ENCODE results near the gene AATK. TPM values are rescaled to one million over a fixed set of nuclear protein-coding genes. Genes with fewer than 3 reads are reported as not detected.

Gene AATK
- total RNA-seq, 1 donor from 2014 or later, result 0.39 TPM

DNA sequence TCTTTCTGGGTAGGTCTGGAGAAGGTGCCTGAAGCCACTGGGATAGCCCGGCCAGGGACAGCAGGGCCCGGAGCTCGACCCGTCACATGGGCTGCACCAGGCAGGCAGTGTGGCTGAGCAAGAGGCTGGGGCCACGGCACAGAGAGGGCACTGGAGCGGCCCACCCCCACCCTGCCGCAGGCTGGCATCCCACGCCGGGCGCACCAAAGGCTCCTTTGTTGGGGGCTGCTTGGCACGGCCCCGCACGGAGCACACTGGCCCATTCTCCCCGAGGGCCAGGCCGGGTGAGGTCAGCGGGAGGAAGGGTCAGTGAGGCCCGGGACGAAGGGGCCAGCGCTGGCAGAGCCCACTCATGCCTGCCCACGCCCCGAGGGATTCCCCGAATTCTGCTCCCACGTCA, 37.2 kb downstream of the AATK start:
- intact Hi-C loops (cut with micrococcal nuclease), result no loop called here

GRCh38 chr17:81128338-81128737, 37.7 kb downstream of the AATK start:
- intact Hi-C loops (cut with micrococcal nuclease), result no loop called here

DNA sequence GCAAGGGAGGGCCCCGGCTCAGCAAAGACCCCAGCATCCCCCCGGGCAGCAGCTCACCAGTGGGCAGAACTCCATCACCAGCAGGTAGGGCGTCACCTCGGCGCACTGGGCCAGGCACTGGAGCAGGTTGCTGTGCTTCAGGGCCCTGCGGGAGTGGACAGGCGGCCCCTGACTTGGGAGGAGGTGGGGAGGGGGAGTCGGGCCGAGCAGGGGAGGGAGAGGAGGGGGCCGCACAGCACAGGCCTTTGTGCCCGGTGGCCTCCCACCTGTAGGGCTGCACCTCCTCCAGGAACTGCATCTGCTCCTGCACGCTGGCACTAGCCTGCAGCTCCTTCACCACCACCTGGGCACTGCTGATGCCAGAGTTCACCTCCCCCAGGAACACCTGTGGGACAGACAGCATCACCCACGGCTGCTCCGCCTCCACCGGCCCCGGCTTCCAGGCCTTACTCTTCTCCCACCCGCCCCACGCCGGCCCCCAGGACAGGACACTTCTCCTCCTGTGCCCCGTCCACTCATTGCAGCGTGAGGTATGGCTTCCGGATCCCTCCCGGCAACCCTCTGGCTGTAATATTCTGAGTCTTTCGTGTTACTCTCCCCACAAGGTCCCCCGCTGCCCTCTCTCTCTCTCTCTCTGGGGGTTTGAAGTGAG, 38.4 kb downstream of the AATK start:
- intact Hi-C loops (cut with micrococcal nuclease), result no loop called here

GRCh38 chr17:81127133-81127455, 38.9 kb downstream of the AATK start:
- intact Hi-C loops (cut with micrococcal nuclease), result no loop called here

DNA sequence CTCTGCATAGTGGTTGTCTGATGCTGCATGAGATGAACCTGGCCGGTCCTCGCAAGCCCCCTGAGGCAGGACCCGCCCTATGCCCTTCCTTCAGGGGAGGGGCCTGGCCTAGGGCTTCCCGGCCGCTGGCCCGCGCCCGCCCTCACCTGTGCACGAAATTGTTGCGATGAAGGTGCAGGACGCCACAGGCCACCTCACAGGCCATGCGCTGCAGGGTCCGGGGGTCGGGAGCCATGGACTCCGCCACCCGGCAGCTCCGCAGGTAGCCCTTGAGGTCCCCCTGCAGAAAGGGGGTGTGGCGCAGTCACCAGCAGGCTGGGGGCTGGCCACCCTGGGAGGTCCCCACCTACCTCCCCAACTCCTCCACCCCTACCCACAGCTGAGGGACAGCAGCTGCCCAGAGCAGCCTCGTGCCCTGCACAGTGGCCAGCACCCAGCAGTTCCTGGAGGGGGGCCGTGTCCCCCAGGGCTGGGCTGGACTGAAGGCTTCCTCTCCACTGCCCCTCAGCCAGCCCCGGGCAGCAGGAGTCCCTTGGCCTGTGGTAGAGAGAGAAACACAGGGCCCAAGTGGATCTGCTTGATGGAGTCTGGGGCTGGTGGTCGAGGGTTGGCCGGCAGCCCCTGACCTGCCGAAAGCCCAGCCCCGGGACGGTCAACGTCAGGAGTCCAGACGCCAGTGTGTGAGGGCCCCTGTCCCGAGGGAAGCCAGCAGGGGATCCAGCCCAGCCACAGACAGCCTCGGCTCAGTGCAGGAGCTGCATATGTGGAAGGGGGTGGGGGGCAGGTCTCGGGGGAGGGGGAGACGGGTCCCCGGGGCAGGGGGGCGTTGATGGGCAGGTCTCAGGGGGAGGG, 39.5 kb downstream of the AATK start:
- intact Hi-C loops (cut with micrococcal nuclease), result no loop called here

GRCh38 chr17:81125573-81126081, 40.4 kb downstream of the AATK start:
- intact Hi-C loops (cut with micrococcal nuclease), result no loop called here

DNA sequence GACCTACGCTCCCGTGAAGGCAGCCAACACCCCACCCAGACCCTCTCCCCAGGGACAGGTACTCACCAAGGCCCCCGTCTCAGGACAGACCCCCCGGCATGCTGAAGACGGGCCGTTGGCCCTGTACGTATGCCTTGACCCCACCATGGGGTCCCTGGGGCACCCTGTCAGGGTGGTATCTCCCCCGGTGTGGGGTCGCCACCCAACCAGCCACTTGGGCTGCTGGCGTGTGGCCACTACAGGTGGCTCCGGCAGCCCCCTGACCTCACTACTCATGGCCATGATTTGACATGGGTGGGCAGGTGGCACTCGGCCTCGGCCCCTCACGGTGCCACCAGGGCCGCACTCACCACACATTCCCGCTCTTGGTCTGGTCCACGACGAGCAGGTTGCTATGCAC, 41.6 kb downstream of the AATK start:
- intact Hi-C loops (cut with micrococcal nuclease), result no loop called here

DNA sequence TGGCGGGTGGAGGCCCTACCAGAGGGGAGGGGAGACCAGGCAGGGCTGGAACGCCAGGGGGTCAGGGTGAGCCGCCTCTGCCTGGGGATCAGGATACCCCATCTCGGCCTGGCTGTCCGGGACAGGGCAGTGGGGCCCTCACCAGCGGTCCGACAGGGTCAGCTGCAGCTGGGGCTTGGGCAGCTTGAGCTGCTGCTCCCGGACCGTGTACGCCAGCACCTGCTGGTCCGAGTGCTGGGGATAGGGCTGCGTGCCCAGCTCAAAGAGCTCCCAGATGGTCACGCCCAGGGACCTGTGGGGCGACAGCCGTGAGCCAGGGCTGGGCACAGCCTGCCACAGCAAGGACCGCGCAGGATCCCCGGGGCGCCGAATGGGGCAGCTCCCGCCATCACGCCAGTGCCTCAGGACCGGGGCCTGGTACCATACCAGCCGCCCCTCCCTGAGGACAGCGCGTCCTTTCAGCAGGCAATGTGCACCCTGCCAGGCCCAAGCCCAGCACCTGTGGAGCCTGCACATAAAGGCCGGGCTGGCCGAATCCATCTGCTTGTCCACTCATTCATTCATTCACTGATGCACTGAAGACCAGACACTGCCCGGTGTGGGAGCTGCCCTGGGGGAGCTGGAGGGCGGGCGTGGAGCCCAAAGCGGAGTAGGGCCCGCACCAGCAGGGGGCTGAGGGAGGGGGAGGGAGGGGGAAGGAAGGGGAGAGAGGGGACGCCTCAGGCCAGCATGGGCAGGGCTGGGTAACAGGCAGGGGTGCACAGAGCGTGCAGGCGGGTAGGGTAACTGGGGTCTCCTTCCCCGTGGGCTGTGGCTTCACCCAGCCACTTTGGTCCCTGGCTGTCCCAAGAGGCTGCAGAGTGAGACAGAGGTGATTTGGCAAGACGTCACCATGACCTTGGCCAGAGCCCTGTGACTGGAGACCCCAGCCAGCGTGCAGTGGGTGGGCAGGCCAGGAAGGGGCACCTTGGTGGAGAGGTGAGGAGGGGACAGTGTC, 42.7 kb downstream of the AATK start:
- intact Hi-C loops (cut with micrococcal nuclease), result no loop called here

DNA sequence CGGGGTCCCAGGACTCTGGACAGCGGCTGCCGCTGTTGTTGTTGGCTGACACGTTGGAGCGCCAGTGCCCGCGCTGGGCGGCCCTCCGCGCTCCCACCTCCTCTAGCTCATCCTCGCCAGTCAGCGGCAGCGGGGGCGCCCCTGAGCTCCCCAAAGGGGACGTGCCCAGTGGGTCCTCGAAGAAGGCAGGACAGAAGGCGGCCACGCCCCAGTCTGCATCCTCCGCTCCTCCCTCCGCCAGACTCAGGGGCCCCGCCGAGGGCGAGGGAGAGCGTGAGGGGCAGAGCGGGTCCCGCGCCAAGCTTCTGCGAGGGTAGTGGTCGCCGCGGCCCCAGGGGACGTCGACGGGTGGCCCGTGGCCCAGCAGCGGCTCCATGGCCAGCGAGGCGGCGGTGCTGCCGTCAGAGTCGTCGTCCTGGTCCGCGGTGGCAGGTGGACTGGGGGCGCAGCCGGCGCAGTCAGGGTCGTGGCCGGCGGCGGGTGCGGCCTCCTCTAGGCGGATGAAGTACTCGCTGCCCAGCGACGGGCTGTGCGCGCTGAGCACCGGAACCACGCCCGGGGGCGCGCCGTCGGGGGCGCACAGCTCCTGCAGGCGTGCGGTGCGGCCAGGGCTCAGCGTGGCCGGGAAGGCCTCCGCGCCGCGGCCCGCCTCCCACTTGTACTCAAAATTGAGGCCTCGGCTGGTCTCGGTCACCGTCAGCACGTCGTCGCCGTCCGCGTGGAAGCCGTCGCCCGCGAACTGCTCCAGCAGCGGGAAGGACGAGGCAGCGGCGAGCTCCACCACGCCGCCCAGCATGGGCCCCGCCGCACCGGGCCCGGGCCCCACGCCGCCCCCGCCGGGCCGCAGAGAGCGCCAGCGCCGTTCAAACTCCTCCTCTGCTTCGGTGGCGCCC, 43.9 kb downstream of the AATK start:
- intact Hi-C loops (cut with micrococcal nuclease), result no loop called here

GRCh38 chr17:81120695-81121621, 45.1 kb downstream of the AATK start:
- intact Hi-C loops (cut with micrococcal nuclease), result no loop called here

GRCh38 chr17:81120149-81120484, 45.9 kb downstream of the AATK start:
- intact Hi-C loops (cut with micrococcal nuclease), result no loop called here

GRCh38 chr17:81119223-81120148, 46.5 kb downstream of the AATK start:
- intact Hi-C loops (cut with micrococcal nuclease), result loop anchor here (1.0 kb wide), 2 partner anchors 84 to 104 kb away; partner anchors contain the start of gene BAIAP2

- intact Hi-C loops (cut with micrococcal nuclease), result loop anchor here (1.0 kb wide), 2 partner anchors 83 to 105 kb away; partner anchors contain the start of gene BAIAP2
Measured at GRCh38 chr17:81118308-81119221, 47.5 kb downstream of the AATK start.

DNA sequence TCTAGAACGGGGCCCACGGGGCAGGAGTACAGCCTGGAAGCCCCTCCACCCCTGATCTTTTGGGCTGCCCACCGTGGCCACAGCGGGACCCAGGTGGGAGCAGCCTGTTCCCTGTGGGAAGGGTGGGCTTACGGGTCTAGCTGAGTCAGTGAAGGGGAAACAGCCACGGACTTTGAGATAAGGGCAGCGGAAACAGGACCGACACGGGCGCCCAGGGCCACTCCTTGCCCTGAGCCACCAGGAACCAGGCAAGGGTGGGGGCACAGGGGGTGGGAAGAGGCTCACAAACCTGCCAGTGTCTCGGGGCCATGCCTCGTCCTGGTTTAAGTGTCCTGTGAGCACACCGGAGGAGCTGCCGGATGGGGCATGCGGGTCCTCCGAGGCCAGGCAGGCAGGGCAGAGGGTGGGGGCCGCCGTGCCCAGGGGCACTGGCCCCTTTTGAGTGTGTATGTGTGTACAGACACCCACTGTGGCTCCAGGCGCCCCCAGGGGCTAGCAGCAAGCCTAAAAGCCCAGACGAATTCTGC, 48.3 kb downstream of the AATK start:
- intact Hi-C loops (cut with micrococcal nuclease), result no loop called here

GRCh38 chr17:81116704-81117103, 49.3 kb downstream of the AATK start:
- intact Hi-C loops (cut with micrococcal nuclease), result no loop called here

DNA sequence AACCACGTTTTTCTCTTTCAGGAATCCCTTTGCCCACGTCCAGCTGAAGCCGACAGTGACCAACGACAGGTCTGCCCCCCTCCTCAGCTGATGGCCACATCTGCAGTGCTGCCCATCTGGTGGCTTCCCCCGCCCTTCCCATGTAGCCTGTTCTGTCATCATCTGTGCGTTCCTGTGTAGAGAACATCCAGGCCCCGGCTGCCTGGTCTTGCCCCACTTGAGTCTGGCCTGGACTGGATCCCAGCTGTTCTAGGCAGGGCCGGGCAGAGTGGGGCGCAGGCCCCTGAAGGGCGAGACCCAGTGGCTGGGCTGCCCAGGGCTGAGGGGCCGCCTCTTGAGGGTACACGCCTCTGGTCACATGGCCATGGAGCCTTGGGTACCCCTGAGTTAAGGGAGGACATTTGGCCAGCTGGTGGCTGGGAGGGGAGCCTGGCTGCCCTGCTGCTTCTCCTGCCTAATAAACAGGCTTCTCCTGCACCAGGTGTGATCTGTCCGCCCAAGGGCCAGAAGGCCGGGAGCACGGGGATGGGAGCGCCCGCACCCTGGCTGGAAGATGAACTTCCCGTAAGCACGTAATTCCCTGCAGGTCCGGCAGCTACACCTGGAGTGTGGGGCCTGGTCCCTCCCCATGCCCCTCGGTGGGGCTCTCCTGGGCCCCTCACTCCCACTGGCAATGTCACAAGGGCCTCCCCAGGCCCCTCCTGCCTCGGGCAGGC, 50.1 kb downstream of the AATK start:
- intact Hi-C loops (cut with micrococcal nuclease), result no loop called here

Measured in T-helper 1 cell treated with Interleukin-12 subunit alpha and Interleukin-12 subunit beta and Interleukin-4 antibody, amounts not matched to agents 30 ng/mL and 1 ng/mL, for 36 hours (primary cell).